ENCODE data around the gene PLPPR5.
"Not testable (repeated sequence)": the region's sequence is repeated elsewhere in the genome, so short reads cannot be mapped to it uniquely, and the experiment has no call there.

The PLPPR5 gene

DNA sequence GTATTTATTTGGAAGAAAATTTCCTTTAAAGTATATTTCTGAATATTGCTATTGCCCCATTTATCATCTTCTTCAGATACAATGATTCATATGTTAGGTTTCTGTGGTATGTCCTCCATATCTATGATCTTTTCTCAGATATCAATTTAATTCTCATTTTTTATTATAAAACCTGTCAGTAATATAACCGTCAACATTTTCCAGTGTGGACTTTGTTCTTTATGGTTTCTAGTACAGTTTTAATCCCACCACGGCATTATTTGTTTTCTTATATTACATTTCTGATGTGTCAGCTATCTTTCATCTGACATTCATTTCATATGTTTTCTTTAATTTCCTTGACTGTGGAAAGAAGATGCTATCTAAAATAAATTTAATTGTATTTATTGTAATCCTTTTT is 97.9 kb downstream of the PLPPR5 start:
- DNase-seq: no peak

DNA sequence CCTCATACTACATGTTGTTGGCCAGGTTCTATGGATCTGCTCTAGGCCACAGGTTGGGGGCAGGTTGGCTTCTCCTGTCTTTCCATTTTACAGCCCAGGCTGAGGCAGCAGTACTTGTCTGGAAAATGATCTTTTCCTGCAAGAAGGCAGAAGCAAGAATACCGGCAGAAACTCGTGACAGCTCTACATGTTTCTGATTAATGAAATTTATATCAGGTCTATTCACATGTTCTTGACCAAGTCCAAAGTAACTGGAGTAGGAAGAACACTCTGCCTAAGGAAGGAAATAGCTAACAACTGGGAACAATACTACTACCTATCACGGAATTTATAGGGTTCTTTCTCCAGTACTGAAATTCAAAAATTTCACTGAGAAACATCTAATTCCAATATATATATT is 98.3 kb downstream of the PLPPR5 start:
- no peak for DNase-seq

DNA sequence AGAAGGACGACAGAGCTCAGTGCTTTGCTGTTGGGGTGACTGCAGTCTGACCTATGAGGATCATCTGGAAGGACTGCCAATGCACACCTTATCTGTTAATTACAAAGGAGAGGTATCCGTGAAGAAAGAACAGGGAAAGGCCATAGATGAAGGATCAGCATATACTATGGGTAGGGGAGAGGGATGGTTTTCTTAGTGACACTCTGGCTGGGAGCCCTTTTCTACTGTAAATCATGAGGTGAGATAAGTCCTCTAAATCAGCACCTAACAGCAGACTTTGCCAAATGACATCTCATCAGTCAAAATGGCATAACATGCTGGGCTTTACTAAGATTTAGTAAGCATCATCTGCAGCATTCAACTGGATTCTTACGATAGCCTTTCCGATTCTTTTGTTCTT is 100.0 kb downstream of the PLPPR5 start:
- DNase-seq: no peak

- no peak for DNase-seq
Measured at GRCh38 chr1:98903726-98904125, 100.9 kb downstream of the PLPPR5 start.

DNA sequence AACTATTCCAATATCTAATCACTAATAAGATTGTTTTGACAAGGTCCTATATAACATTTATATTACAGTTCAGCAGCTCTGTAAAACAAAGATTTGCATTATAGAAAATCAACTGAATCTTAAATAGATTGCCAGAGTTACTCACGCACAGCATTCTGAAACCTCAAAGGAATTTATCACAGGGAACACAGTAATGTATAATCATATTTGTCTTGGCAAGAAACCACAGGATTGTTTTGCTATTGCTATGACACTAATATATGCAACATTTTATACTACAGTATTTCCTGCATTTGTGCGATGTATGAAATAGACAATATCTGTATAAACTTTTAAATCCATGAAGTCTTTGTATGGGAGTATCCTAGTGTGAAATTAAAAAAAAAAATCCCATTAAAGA is 101.4 kb downstream of the PLPPR5 start:
- no peak for DNase-seq

DNA sequence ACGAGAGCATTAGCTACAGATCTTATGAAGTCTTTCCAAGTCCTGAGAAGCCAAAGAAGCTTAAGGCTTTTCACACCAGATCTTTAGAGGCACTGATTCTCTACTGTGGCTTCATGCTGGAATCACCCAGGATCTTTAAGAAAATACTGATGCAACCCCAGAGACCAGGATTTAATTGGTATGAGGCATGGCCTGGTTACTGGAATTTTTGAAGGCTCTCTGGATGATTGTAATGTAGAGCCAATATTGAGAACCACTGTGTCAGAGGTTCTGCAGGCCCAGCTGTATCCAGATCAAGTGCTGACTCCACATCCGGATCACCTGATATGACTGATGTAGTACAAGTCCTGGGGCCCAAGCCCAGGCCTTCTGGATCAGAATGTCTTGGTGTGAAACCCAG is 105.7 kb downstream of the PLPPR5 start:
- DNase-seq: no peak

- DNase-seq: no peak
Measured at GRCh38 chr1:98897479-98897878, 107.2 kb downstream of the PLPPR5 start.

DNA sequence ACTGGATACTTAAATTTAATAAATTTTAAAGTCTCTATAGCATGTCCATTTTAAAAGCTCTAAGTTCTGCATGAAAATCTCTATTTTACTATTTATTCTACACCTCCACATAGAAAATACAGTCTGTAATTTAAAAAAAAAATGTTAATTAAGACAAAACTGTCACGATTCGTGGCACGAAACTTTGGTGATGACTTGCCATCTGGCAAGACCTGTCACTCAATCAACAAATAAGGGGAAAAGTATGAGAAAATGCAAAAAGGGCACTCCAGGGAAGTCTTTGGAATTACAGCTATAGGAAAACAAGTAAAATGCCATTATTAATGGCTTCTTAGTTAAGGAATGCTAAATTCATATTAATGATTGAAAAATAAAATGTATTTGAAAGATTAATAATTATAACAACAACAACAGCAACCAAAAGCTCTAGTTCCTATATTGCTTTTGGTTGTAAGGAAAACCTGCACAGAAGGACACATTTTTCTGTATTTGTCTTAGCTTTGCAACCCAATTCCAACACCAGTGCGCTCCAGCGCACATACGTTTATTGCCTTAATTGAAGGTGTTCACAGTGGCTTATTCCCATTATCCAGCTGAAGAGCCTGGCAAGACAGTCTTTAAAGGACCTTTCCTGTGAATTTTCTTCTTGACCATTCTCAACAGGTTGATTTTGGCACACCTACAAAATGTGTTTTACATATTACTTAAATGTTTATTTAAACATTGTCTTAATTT is 107.8 kb downstream of the PLPPR5 start:
- no peak for DNase-seq

GRCh38 chr1:98893371-98893770 is 111.3 kb downstream of the PLPPR5 start:
- DNase-seq: no peak

- no peak for DNase-seq
Measured at GRCh38 chr1:98888869-98889268, 115.8 kb downstream of the PLPPR5 start.

DNA sequence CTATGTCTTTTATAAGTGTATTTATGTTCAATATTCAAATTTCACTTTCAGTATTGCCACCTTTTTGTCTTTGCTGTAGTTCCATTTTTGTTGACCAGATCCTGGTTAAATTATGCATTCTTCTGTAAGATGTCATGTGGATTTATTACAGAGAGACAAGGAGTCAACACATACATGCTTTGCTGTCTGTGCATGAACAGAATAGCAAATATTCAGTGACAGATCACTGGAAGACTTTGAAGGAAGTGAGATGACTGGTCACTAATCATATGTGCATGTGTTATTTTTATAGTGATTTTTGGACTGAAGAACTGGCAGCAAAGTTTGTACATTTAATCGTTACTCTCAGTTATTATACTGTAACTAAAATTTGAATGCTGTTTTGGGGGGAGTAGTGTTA is 117.2 kb downstream of the PLPPR5 start:
- no peak for DNase-seq

GRCh38 chr1:98884864-98885263 is 119.8 kb downstream of the PLPPR5 start:
- DNase-seq: no peak

GRCh38 chr1:98881901-98882300 is 122.8 kb downstream of the PLPPR5 start:
- DNase-seq: no peak

DNA sequence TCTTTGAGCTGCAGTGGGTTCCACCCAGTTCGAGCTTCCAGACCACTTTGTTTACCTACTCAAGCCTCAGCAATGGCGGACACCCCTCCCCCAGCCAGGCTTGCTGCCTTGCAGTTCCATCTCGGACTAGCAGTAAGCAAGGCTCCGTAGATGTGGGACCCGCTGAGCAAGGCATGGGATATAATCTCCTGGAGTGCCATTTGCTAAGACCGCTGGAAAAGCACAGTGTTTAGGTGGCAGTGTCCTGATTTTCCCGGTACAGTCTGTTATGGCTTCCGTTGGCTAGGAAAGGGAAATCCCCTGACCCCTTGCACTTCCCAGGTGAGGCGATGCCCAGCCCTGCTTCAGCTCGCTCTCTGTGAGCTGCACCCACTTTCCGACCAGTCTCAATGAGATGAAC is 123.4 kb downstream of the PLPPR5 start:
- not testable (repeated sequence) for DNase-seq

- no peak for DNase-seq
Measured at GRCh38 chr1:98874828-98875227, 129.8 kb downstream of the PLPPR5 start.

DNA sequence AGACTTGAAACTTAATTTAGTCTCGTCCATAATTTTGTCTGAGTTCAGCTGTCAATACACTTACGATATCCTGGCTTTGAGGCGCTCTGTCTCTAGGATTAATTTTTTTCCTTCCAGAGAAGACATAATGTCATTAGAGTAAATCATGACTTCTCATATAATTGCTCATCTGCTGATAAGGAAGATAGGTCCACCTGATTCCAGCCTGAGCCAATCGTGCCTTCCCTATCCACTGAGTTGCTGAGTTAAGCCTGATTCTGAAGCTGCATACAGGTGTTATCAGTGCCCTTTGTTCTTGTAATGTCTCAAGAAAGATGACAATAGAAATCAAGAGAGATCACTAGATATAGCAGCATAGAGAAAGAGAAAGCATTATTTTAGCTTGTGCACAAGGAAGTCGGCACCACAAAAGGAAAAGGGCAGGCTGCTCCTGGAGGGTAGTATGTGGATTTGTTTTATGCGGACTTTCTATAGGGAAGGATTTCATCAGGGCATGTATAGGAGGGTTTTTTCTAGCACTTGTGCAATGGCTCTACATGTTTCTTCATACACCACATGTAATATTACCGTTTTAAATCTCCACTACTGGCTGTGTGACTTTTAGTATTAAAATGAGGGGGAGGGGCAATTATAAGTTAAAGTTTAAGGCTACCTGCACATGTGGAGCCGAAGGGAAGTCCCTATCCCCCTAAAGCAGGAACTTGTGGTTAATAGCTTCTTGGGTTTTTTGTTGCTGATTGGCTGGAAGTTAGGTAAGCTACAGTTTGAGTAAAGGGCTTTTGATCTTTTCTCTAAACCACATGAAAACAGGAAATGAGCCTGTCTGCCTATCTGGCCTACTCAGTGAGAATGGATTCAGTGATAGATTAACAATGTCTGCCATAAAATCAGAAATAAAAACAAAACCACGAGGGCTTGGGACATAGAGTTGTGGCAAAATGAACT is 133.4 kb downstream of the PLPPR5 start:
- DNase-seq: no peak

DNA sequence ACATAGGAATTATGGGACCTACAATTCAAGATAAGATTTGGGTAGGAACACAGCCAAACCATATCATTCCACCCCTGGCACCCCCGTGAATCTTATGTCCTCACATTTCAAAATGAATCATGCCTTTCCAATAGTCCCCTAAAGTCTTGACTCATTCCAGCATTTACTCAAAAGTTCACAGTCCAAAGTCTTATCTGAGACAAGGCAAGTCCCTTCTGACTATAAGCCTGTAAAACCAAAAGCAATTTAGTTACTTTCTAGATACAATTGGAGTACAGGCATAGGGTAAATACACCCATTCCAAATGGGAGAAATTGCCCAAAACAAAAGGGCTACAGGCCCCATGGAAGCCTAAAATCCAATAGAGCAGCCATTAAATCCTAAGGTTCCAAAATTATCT is 138.9 kb downstream of the PLPPR5 start:
- no peak for DNase-seq

GRCh38 chr1:98860329-98860728 is 144.3 kb downstream of the PLPPR5 start:
- no peak for DNase-seq

- DNase-seq: no peak
Measured at GRCh38 chr1:98854137-98854536, 150.5 kb downstream of the PLPPR5 start.

DNA sequence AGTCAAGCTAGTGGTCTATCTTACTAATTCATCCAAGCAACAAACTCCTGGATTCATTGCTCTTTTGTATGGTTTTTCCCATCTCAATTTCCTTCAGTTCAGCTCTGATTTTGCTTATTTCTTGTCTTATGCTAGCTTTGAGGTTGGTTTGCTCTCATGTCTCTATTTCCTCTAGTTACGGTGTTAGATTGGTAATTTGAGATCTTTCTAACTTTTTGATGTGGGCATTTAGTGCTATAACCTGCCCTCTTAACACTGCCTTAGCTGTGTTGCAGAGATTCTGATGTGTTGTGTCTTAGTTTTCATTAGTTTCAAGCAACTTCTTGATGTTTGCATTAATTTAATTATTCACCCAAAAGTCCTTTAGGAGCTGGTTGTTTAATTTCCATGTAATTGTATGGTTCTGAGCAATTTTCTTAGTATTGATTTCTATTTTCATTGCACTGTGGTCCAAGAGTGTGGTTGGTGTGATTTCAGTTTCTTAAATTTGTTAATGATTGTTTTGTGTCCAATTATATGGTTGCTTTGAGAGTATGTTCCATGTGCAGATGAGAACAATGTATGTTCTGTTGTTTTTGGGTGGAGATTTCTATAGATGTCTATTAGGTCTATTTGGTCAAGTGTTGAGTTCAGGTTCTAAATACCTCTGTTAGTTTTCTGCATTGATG is 154.6 kb downstream of the PLPPR5 start:
- DNase-seq: no peak

DNA sequence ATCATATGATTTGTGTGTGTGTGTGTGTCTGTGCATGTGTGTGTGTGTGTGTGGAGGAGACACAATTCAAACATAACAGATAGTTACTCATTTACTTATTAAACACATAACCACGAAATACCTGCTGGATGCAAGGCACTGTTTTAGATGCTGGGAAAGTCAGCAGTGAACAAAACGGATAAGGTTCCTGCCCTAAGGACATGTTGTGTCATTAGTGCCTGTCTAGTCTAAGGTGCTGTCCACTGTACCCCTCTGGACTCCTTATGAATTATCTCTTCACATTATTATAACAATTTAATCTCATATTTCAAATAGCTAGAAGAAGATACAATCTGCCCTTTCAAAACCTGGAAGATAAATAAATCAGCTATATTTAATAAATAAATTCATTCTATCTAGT is 162.4 kb downstream of the PLPPR5 start:
- no peak for DNase-seq
